Osteocyte (in vitro differentiated cells): ENCODE results near the gene UTS2B. TPM values are rescaled to one million over a fixed set of nuclear protein-coding genes. Genes with fewer than 3 reads are reported as not detected.

ENCODE experiments used
- DNase-seq: peaks from one replicate; pipeline ENCODE4 v3.0.0; 2021; ENCODE audit warnings: mixed read lengths; ENCODE audit not compliant: unreplicated experiment; ENCODE audit errors: extremely low spot score
- H3K27ac Mint-ChIP-seq: one replicate; pipeline ENCODE4 v1.8.0; 2021; ENCODE audit warnings: mild to moderate bottlenecking, mixed read lengths; ENCODE audit not compliant: unreplicated experiment
- H3K27me3 Mint-ChIP-seq: one replicate; pipeline ENCODE4 v1.8.0; 2021; ENCODE audit warnings: mixed read lengths; ENCODE audit not compliant: unreplicated experiment
- H3K36me3 Mint-ChIP-seq: one replicate; pipeline ENCODE4 v1.8.0; 2021; ENCODE audit warnings: mixed read lengths; ENCODE audit not compliant: unreplicated experiment
- H3K4me1 Mint-ChIP-seq: one replicate; pipeline ENCODE4 v1.8.0; 2021; ENCODE audit warnings: mixed read lengths; ENCODE audit not compliant: unreplicated experiment
- H3K4me3 Mint-ChIP-seq: one replicate; pipeline ENCODE4 v1.8.0; 2021; ENCODE audit warnings: mild to moderate bottlenecking, moderate library complexity, mixed read lengths; ENCODE audit not compliant: unreplicated experiment
- H3K9me3 Mint-ChIP-seq: one replicate; pipeline ENCODE4 v1.8.0; 2021; ENCODE audit warnings: mixed read lengths; ENCODE audit not compliant: unreplicated experiment
- total RNA-seq: library from RNA; stranded (reverse); gene quantifications from 2 replicates; pipeline ENCODE4 v1.2.1, GENCODE V29; 2021
- TF ChIP-seq, protein P1 (sequence below): fragments of 200-600 bp; sonication (generic); IDR thresholded peaks from 2 replicates; pipeline ENCODE4 v1.5.0; 2021; ENCODE audit warnings: antibody characterized with exemption, mild to moderate bottlenecking, moderate library complexity

The UTS2B gene
- total RNA-seq, 1 donor from 2014 or later: 0.75 TPM

DNA sequence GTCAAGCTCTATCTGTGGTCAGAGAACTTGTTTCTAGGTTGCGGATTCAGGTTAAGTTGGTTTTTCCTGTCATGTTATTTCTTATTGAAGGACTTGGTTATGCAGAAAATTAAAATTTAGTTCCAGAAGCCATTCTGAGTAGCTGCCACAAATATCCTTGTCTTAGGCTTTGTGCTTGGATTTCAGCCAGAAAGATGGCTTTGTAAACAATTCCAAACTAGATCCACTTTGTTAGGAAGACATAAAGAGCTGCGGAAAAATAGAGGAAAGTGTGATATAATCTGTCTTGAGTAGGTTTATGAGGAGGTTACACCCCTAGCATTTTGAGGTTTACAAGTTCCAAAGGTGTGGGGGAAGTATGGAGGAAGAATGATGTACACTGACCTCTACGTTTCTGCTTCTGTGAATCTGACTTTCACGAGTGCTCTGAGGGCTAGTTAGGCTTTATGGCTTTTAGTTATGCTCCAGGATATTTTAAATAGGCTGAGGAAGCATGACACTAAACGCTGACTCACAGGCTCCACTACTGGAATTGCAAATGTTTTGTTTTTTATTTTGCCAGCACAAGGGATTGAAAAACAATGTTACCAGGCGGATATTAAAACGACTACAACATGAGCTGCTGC is 46.3 kb upstream of the UTS2B start:
- TF ChIP-seq, protein P1, sequence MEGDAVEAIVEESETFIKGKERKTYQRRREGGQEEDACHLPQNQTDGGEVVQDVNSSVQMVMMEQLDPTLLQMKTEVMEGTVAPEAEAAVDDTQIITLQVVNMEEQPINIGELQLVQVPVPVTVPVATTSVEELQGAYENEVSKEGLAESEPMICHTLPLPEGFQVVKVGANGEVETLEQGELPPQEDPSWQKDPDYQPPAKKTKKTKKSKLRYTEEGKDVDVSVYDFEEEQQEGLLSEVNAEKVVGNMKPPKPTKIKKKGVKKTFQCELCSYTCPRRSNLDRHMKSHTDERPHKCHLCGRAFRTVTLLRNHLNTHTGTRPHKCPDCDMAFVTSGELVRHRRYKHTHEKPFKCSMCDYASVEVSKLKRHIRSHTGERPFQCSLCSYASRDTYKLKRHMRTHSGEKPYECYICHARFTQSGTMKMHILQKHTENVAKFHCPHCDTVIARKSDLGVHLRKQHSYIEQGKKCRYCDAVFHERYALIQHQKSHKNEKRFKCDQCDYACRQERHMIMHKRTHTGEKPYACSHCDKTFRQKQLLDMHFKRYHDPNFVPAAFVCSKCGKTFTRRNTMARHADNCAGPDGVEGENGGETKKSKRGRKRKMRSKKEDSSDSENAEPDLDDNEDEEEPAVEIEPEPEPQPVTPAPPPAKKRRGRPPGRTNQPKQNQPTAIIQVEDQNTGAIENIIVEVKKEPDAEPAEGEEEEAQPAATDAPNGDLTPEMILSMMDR: no peak
- Mint-ChIP-seq H3K4me3 (peak overlapping the region; percentile 27), H3K9me3 (no peaks in the 10 kb centered on the region), H3K4me1 (peaks cover 70% of the 10 kb centered on the region), H3K27me3 (no peaks in the 10 kb centered on the region), H3K36me3 (peaks cover 30% of the 10 kb centered on the region), H3K27ac (peak overlapping the region; percentile 94)
- DNase-seq: no peak

DNA sequence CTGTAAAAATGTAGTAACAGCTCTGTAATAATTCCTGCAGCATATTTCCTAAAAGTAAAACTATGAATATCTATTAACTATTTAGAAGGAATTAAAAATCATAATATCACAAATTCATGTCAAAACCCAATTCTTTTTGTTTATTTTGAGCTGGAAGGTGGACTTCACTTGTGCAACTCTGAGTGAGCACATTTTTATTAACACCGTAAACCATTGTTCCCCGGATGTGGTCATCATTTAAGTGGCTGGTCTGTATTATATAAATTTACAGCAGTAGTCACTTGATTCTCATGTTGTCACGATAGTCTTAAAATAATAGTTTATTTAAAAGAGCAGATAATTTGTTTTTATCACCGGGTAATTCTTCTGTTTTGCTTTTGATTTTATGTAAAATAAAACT is 43.0 kb upstream of the UTS2B start:
- H3K4me3 Mint-ChIP-seq: no peak overlapping the region
- TF ChIP-seq, protein P1: no peak
- no peak for DNase-seq
- peak overlapping the region; percentile 63 for H3K27ac Mint-ChIP-seq
- H3K4me1 Mint-ChIP-seq: peaks cover 74% of the 10 kb centered on the region
- H3K36me3 Mint-ChIP-seq: peaks cover 36% of the 10 kb centered on the region
- H3K9me3 Mint-ChIP-seq: no peaks in the 10 kb centered on the region
- H3K27me3 Mint-ChIP-seq: no peaks in the 10 kb centered on the region

DNA sequence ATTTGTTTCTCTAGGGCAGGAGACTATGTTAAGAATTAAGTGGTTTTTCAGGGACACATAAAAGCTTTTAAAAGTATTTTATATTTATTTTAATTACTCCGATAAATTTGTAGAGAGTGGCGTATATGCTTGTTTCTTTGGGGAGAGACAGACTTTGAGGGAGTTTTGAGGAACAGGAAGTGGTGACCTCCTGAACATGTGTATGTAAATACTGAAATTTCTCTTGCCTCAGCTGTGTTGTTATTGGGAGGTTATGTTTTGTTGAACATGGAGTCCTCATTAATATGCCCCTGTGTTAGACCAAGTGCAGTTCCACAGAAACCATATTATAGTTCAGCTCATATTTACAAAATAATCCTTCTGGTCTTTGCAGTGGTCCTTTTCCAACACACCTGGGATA is 41.8 kb upstream of the UTS2B start:
- H3K27me3 Mint-ChIP-seq: no peaks in the 10 kb centered on the region
- H3K4me1 Mint-ChIP-seq: peaks cover 62% of the 10 kb centered on the region
- peaks cover 47% of the 10 kb centered on the region for H3K36me3 Mint-ChIP-seq
- TF ChIP-seq, protein P1: no peak
- H3K9me3 Mint-ChIP-seq: no peaks in the 10 kb centered on the region
- no peak for DNase-seq
- peak overlapping the region; percentile 62 for H3K27ac Mint-ChIP-seq
- no peak overlapping the region for H3K4me3 Mint-ChIP-seq

DNA sequence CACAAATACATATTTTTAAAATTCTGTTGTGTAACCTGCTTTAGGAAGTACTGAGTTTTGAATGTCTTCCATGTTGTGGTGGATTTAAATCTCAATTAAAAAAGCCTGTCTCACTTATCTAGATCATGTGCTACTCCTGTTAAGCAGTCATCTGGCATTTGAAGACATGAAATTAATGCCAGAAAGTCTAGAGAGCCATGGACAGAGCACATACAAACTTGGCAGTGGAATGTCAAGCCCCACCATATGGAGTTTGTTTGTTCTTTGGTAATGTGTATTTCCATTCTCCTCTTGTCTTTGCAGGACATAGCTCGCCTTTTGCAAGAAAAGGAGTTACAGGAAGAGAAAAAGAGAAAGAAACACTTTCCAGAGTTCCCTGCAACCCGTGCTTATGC is 39.3 kb upstream of the UTS2B start:
- Mint-ChIP-seq H3K9me3 (no peaks in the 10 kb centered on the region), H3K27ac (no peak overlapping the region), H3K4me1 (peaks cover 42% of the 10 kb centered on the region), H3K27me3 (no peaks in the 10 kb centered on the region), H3K4me3 (no peak overlapping the region), H3K36me3 (peaks cover 53% of the 10 kb centered on the region)
- TF ChIP-seq, protein P1: no peak
- DNase-seq: no peak

DNA sequence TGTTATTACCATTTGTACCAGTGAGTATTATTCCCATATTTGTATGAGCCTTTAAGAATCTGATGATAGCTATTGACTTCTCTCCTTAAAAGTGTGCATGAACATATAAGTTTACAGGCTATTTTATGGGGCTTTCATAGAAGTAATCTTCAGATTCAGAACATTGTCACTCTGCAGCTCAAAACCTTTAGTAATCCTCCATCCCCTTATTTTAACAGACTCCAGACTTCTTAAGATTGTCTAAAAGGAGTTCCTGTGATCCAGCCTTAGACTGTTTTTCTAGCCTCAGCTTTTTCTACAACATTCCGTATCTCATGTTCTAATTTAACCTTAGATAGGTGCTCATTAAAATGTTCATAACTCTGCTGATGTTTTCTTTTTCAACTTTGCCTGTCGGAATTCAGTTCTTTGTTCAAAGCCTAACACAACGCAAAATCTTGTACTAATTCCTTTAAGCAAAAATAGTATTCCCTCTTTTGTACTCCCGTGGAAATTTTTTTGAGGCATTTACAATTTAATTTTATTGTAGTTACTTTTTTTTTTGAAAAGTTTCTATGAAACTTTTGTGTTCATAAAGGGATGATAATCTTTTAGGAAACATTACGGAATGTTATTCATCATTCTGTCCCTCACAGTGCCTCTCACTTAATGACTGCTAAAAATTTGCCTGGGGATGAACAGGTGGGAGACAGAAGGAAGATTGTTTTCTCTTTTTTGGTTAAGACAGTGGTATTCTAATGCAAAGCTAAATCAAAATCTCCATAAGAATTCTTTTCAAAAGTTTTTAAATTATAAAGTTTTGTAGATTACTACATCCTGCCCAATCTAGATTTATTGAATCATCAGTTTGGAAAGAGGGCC is 38.7 kb upstream of the UTS2B start:
- H3K4me1 Mint-ChIP-seq: peaks cover 41% of the 10 kb centered on the region
- H3K27ac Mint-ChIP-seq: peak overlapping the region; percentile 32

More for the DNA sequence above, 38.7 kb upstream of the UTS2B start:
- peaks cover 57% of the 10 kb centered on the region for H3K36me3 Mint-ChIP-seq
- DNase-seq: no peak
- no peak overlapping the region for H3K4me3 Mint-ChIP-seq
- no peaks in the 10 kb centered on the region for H3K9me3 Mint-ChIP-seq
- no peaks in the 10 kb centered on the region for H3K27me3 Mint-ChIP-seq
- TF ChIP-seq, protein P1: no peak
